ENCODE data around the gene ARR3. TPM values are rescaled to one million over a fixed set of nuclear protein-coding genes. Genes with fewer than 3 reads are reported as not detected.
"Not testable (repeated sequence)": the region's sequence is repeated elsewhere in the genome, so short reads cannot be mapped to it uniquely, and the experiment has no call there.

The ARR3 gene
- total RNA-seq, 1 donor, result not detected

GRCh38 chrX:70292788-70293187 lies 24.7 kb downstream of the ARR3 start:
- DNase-seq (ENCODE audit: low read depth), result peak; percentile 32
- TF ChIP-seq CTCF (IDR thresholded peaks at IDR 0.05; ENCODE audit: insufficient read depth, low read length), result no peak
- H3K4me3 ChIP-seq (ENCODE audit: low read depth, low read length), result no peak overlapping the region

- no peak for TF ChIP-seq CTCF (IDR thresholded peaks at IDR 0.05; ENCODE audit: insufficient read depth, low read length)
- H3K4me3 ChIP-seq (ENCODE audit: low read depth, low read length), result no peak overlapping the region
- peak; percentile 5 for DNase-seq (ENCODE audit: low read depth)
Measured at GRCh38 chrX:70293621-70294020, 25.5 kb downstream of the ARR3 start.

- H3K4me3 ChIP-seq (ENCODE audit: low read depth, low read length), result no peak overlapping the region
- no peak for TF ChIP-seq CTCF (IDR thresholded peaks at IDR 0.05; ENCODE audit: insufficient read depth, low read length)
- DNase-seq (ENCODE audit: low read depth), result peak; percentile 39
Measured at GRCh38 chrX:70301716-70302115, 33.6 kb downstream of the ARR3 start.

- H3K4me3 ChIP-seq (ENCODE audit: low read depth, low read length), result no peak overlapping the region
- DNase-seq (ENCODE audit: low read depth), result peak; percentile 46
- TF ChIP-seq CTCF (IDR thresholded peaks at IDR 0.05; ENCODE audit: insufficient read depth, low read length), result no peak
Measured at GRCh38 chrX:70313503-70313902, 45.4 kb downstream of the ARR3 start.

- no peak overlapping the region for H3K4me3 ChIP-seq (ENCODE audit: low read depth, low read length)
- TF ChIP-seq CTCF (IDR thresholded peaks at IDR 0.05; ENCODE audit: insufficient read depth, low read length), result no peak
- peak; percentile 7 for DNase-seq (ENCODE audit: low read depth)
Measured at GRCh38 chrX:70322784-70323183, 54.6 kb downstream of the ARR3 start.

GRCh38 chrX:70323628-70324027 lies 55.5 kb downstream of the ARR3 start:
- not testable (repeated sequence) for H3K4me3 ChIP-seq (ENCODE audit: low read depth, low read length); DNase-seq (ENCODE audit: low read depth)

- TF ChIP-seq CTCF (IDR thresholded peaks at IDR 0.05; ENCODE audit: insufficient read depth, low read length), result no peak
- H3K4me3 ChIP-seq (ENCODE audit: low read depth, low read length), result no peak overlapping the region
- no peak for DNase-seq (ENCODE audit: low read depth)
Measured at GRCh38 chrX:70324326-70324725, 56.2 kb downstream of the ARR3 start.
